NT2/D1 (cell line): Measurements from ENCODE around the gene DCDC2C.

Experiments used
- YY1 ChIP-seq: IDR thresholded peaks from 2 replicates; pipeline ENCODE4 v1.6.1; 2011; ENCODE audit not compliant: insufficient read length, insufficient read depth
- ZNF274 ChIP-seq: IDR thresholded peaks from 2 replicates; pipeline ENCODE4 v1.6.1; 2011; ENCODE audit warnings: mild to moderate bottlenecking, low read depth, low read length

- TF ChIP-seq YY1 (no peak), ZNF274 (no peak)
Observed at GRCh38 chr2:3766824-3767223, 63.4 kb downstream of the DCDC2C start.
